A673 (cell line): ENCODE results near the gene NFKBIA. TPM values are rescaled to one million over a fixed set of nuclear protein-coding genes. Genes with fewer than 3 reads are reported as not detected.

ENCODE experiments used
- BruUV-seq: library from RNA; stranded (reverse); fragments of 400-500 nt; replicated peaks from 2 replicates; lab custom pipeline; 2021; lab: Mats Ljungman, UMichigan
- CTCF ChIA-PET: fragments of 300-600 bp; sonication (Branson Sonifier 250); formaldehyde crosslinking; loops from one replicate; lab custom pipeline; 2022; ENCODE audit warnings: antibody characterized with exemption; lab: Charles Lee
- POLR2A ChIA-PET: fragments of 300-600 bp; sonication (Branson Sonifier 250); formaldehyde crosslinking; loops from one replicate; lab custom pipeline; 2022; ENCODE audit warnings: antibody characterized with exemption; ENCODE audit not compliant: low non-redundant PET; lab: Charles Lee
- DNase-seq: peaks from one replicate; pipeline ENCODE4 v3.0.0-alpha.2; 2015; ENCODE audit warnings: low spot score
- H3K27ac ChIP-seq: fragments of 200-600 bp; sonication (generic); 2 replicates; pipeline ENCODE4 v1.5.1; 2016; ENCODE audit warnings: mixed run types, low read depth, mild to moderate bottlenecking, mixed read lengths, antibody characterized with exemption, low read length; ENCODE audit not compliant: poor library complexity, severe bottlenecking
- H3K27me3 ChIP-seq: fragments of 200-600 bp; sonication (generic); replicated peaks from 2 replicates; pipeline ENCODE4 v1.6.1; 2017; ENCODE audit warnings: mixed run types, low read depth, mild to moderate bottlenecking, mixed read lengths, antibody characterized with exemption, low read length; ENCODE audit not compliant: insufficient read depth, poor library complexity
- H3K36me3 ChIP-seq: fragments of 200-600 bp; sonication (generic); 2 replicates; pipeline ENCODE4 v1.6.1; 2016; ENCODE audit warnings: mixed run types, mild to moderate bottlenecking, mixed read lengths, antibody characterized with exemption, low read length; ENCODE audit not compliant: insufficient read depth, poor library complexity, severe bottlenecking
- H3K4me1 ChIP-seq: fragments of 200-600 bp; sonication (generic); 2 replicates; pipeline ENCODE4 v1.6.1; 2017; ENCODE audit warnings: mixed run types, mild to moderate bottlenecking, mixed read lengths, antibody characterized with exemption, low read length; ENCODE audit not compliant: insufficient read depth, poor library complexity, severe bottlenecking
- H3K4me3 ChIP-seq: fragments of 200-600 bp; sonication (generic); 2 replicates; pipeline ENCODE4 v1.5.1; 2016; ENCODE audit warnings: low read depth, mixed run types, mild to moderate bottlenecking, mixed read lengths, low read length; ENCODE audit not compliant: poor library complexity, severe bottlenecking
- H3K9me3 ChIP-seq: fragments of 200-600 bp; sonication (generic); 2 replicates; pipeline ENCODE4 v1.6.1; 2016; ENCODE audit warnings: mixed run types, low read depth, mild to moderate bottlenecking, mixed read lengths, antibody characterized with exemption, low read length; ENCODE audit not compliant: poor library complexity, severe bottlenecking
- CTCF ChIP-seq: fragments of 300-800, 200-600 bp; sonication (generic); conservative IDR thresholded peaks from 2 replicates; pipeline ENCODE4 v1.5.1; 2017; ENCODE audit warnings: low read depth, mild to moderate bottlenecking, antibody characterized with exemption, low read length, moderate library complexity, mixed read lengths
- EZH2 ChIP-seq: fragments of 200-600 bp; sonication (generic); IDR thresholded peaks from 2 replicates; pipeline ENCODE4 v1.6.1; 2017; ENCODE audit warnings: borderline replicate concordance, low read depth, mild to moderate bottlenecking, mixed read lengths, antibody characterized with exemption, low read length; ENCODE audit not compliant: poor library complexity, severe bottlenecking
- intact Hi-C: fragments of 100-400 bp; cut with micrococcal nuclease; formaldehyde crosslinking; loops from one replicate; pipeline ENCODE4 v1.10.0; 2022; ENCODE audit not compliant: unreplicated experiment
- total RNA-seq: library from RNA; stranded (reverse); gene quantifications from 2 replicates; pipeline ENCODE4 v1.2.3, GENCODE V29; 2021

The NFKBIA gene
- total RNA-seq, 1 experiment from 2014 or later = 73.9 TPM

GRCh38 chr14:35416108-35416750 lies 11.7 kb upstream of the NFKBIA start:
- Histone ChIP-seq H3K4me3 (no peak overlapping the region), H3K27ac (no peak overlapping the region), H3K9me3 (no peaks in the 10 kb centered on the region), H3K36me3 (no peaks in the 10 kb centered on the region), H3K27me3 (no peaks in the 10 kb centered on the region), H3K4me1 (peaks cover 7% of the 10 kb centered on the region)
- DNase-seq = no peak
- POLR2A ChIA-PET = interaction anchor here (0.6 kb wide), 2 partner anchors 276 to 738 kb away, joined by 5 read pairs; no protein-coding TSS in a partner anchor
- intact Hi-C loops = no loop called here
- TF ChIP-seq EZH2 (no peak), CTCF (no peak)
- no TSS peak for BruUV-seq
- CTCF ChIA-PET = interaction anchor here (0.5 to 1.3 kb wide), 4 partner anchors 201 to 409 kb away, joined by 3 to 5 read pairs (median 4); no protein-coding TSS in a partner anchor

- TF ChIP-seq CTCF = no peak
- TF ChIP-seq EZH2 = no peak
- no peaks in the 10 kb centered on the region for H3K27me3 ChIP-seq
- H3K9me3 ChIP-seq = no peaks in the 10 kb centered on the region
- intact Hi-C loops = loop anchor here (5.0 kb wide), 2 partner anchors 432 to 737 kb away; partner anchors contain the start of gene SRP54
- peaks cover 7% of the 10 kb centered on the region for H3K4me1 ChIP-seq
- BruUV-seq = no TSS peak
- ChIA-PET POLR2A (no interaction called here), CTCF (interaction anchor here (0.7 to 0.8 kb wide), 2 partner anchors 273 to 404 kb away, joined by 3 to 6 read pairs; no protein-coding TSS in a partner anchor)
- peak; percentile 50 for DNase-seq
- no peaks in the 10 kb centered on the region for H3K36me3 ChIP-seq
- no peak overlapping the region for H3K27ac ChIP-seq
- H3K4me3 ChIP-seq = no peak overlapping the region
Observed at GRCh38 chr14:35414365-35414764, 9.8 kb upstream of the NFKBIA start.

- ChIA-PET CTCF (interaction anchor here (0.6 to 1.0 kb wide), 3 partner anchors 33 to 266 kb away, joined by 4 to 18 read pairs (median 4); no protein-coding TSS in a partner anchor), POLR2A (no interaction called here)
- TF ChIP-seq EZH2 (no peak), CTCF (no peak)
- H3K9me3 ChIP-seq = no peaks in the 10 kb centered on the region
- H3K27ac ChIP-seq = no peak overlapping the region
- intact Hi-C loops = loop anchor here (2.0 to 5.0 kb wide), 4 partner anchors 184 to 735 kb away; partner anchors contain the start of gene SRP54
- peaks cover 7% of the 10 kb centered on the region for H3K4me1 ChIP-seq
- no peaks in the 10 kb centered on the region for H3K36me3 ChIP-seq
- no TSS peak for BruUV-seq
- no peak overlapping the region for H3K4me3 ChIP-seq
- no peaks in the 10 kb centered on the region for H3K27me3 ChIP-seq
- no peak for DNase-seq
Observed at GRCh38 chr14:35412272-35413056, 7.9 kb upstream of the NFKBIA start.
